GM13976 (cell line): ENCODE results near the gene SRP9.

Experiments used
- DNase-seq: peaks from one replicate; pipeline ENCODE4 v3.0.0; 2012; ENCODE audit warnings: low spot score
- CTCF ChIP-seq: IDR thresholded peaks from 2 replicates; pipeline ENCODE4 v1.5.1; 2012; ENCODE audit warnings: borderline replicate concordance, mild to moderate bottlenecking; ENCODE audit not compliant: insufficient read depth; ENCODE audit errors: extremely low read depth, missing control alignments, control extremely low read depth
- in situ Hi-C: fragments of 300-500 bp; cut with MboI; formaldehyde crosslinking; loops from one replicate; pipeline ENCODE4 v1.12.0; 2022; ENCODE audit warnings: low sequenced_read_pairs, mixed read lengths, inconsistent platforms; ENCODE audit not compliant: unreplicated experiment

Gene SRP9

GRCh38 chr1:225822655-225823403, 45.2 kb downstream of the SRP9 start:
- in situ Hi-C loops: no loop called here
- TF ChIP-seq CTCF: no peak
- no peak for DNase-seq

DNA sequence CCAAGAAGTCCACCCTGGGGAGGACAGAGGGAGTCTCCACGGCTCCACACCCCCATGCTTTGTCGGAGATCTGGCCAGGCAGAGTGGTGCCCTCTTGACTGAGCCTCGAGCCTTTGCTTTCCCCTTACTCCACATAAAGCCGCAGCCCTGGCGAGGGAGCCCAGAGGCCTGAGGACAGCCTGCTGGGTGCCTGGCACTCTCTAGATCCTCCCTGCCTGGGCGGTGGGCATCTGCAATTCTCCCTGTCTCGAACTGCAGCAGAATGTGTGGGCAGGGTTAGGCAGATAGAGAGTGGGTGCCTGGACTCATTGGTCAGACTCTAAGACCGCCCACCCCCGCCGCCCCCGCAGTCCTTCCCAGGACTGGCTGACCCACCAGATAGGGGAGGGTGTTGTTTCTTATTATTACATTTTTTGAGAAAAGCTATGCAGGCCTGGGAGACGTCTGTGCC, 46.2 kb downstream of the SRP9 start:
- no peak for TF ChIP-seq CTCF
- DNase-seq: no peak
- in situ Hi-C loops: no loop called here

GRCh38 chr1:225824533-225824941, 46.9 kb downstream of the SRP9 start:
- no peak for DNase-seq
- TF ChIP-seq CTCF: no peak
- in situ Hi-C loops: no loop called here

GRCh38 chr1:225825078-225825477, 47.5 kb downstream of the SRP9 start:
- in situ Hi-C loops: no loop called here
- TF ChIP-seq CTCF: no peak
- no peak for DNase-seq

DNA sequence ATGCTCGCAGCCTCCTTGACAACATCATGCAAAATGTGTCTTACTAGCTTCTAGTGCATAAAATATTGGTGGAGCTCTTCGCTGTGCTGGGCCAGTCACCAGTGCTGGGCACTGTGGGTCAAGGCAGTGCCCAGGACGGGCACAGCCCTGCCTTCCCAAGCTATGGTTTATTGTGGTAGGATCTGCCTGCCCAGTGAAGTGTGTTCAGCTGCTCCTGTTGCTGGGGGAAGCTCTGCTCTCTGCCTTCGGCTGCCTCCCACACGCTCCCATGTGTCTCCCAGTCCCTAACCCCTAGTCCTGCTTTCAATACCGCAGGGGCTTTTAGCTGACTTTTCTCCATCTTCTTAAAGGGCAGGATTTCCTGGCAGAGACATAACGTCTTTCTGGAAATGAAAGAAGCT, 48.0 kb downstream of the SRP9 start:
- in situ Hi-C loops: no loop called here
- no peak for TF ChIP-seq CTCF
- no peak for DNase-seq

DNA sequence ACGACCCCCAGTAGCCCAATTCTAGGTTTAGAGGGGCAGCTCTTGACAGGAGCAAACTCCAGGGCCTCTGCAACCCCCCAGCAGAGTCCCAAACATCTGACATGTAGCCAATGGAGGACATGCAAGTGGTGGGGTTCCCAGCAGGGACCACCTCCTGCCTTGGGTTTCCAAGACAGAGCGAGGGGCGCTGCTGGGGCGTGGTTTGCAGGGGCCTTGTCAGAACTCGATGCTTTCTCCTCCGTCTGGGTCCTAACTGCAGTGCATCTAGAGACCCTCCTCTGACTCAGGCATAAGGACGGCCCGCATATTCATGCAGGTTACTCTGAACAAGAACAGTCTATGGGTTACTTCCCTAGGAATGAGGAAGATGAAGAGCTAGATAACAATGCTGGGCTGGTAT, 49.5 kb downstream of the SRP9 start:
- TF ChIP-seq CTCF: no peak
- DNase-seq: no peak
- in situ Hi-C loops: no loop called here
